NCI-H748 (cell line): ENCODE data around the gene PREB.
A peak's percentile ranks its signal among the peaks of the same experiment; 100 is the strongest.
"Not testable (repeated sequence)": the region's sequence is repeated elsewhere in the genome, so short reads cannot be mapped to it uniquely, and the experiment has no call there.

ENCODE experiments used
- DNase-seq: peaks from one replicate; lab custom pipeline; 2025; ENCODE audit not compliant: unreplicated experiment; lab: John Stamatoyannopoulos, UW

PREB gene

GRCh38 chr2:27128668-27129571 is 5.5 kb downstream of the PREB start:
- DNase-seq: no peak

GRCh38 chr2:27127883-27128667 is 6.4 kb downstream of the PREB start:
- DNase-seq: no peak

GRCh38 chr2:27126252-27126710 is 8.2 kb downstream of the PREB start:
- no peak for DNase-seq

- no peak for DNase-seq
These were observed 9.3 kb downstream of the PREB start for GRCh38 chr2:27125104-27125503.

- peak; percentile 55 for DNase-seq
These were observed 10.9 kb downstream of the PREB start, which contains the start of gene ABHD1 for GRCh38 chr2:27123302-27124150. TSS of gene ABHD1 (plus strand) at chr2:27123815. CDS start at chr2:27123949, 134 bp downstream.

GRCh38 chr2:27122791-27123190 is 11.6 kb downstream of the PREB start:
- DNase-seq: no peak

GRCh38 chr2:27121906-27122305 is 12.5 kb downstream of the PREB start:
- DNase-seq: no peak

GRCh38 chr2:27119330-27119670 is 15.1 kb downstream of the PREB start:
- DNase-seq: peak; percentile 40

GRCh38 chr2:27118525-27119329 is 15.7 kb downstream of the PREB start, which contains the start of gene CGREF1:
TSS of gene CGREF1 (minus strand) at chr2:27119128. CDS start at chr2:27104366, 14,762 bp downstream.
- DNase-seq: peak; percentile 52

- DNase-seq: peak; percentile 41
These were observed 16.4 kb downstream of the PREB start for GRCh38 chr2:27117995-27118524.

- no peak for DNase-seq
These were observed 18.9 kb downstream of the PREB start for GRCh38 chr2:27115519-27115918.

- not testable (repeated sequence) for DNase-seq
These were observed 22.9 kb downstream of the PREB start for GRCh38 chr2:27111392-27112078.

GRCh38 chr2:27110603-27111352 is 23.7 kb downstream of the PREB start:
- not testable (repeated sequence) for DNase-seq

GRCh38 chr2:27109083-27109482 is 25.4 kb downstream of the PREB start:
- DNase-seq: no peak

GRCh38 chr2:27108221-27108620 is 26.2 kb downstream of the PREB start:
- no peak for DNase-seq

GRCh38 chr2:27105981-27106380 is 28.5 kb downstream of the PREB start:
- DNase-seq: no peak

GRCh38 chr2:27102329-27102728 is 32.1 kb downstream of the PREB start:
- DNase-seq: no peak

- no peak for DNase-seq
These were observed 34.4 kb downstream of the PREB start for GRCh38 chr2:27100036-27100435.
